A549 treated with RU486 at 1 μM for 4 hours (cell line): ENCODE measurements around the gene ZFHX3. TPM values are rescaled to one million over a fixed set of nuclear protein-coding genes. Genes with fewer than 3 reads are reported as not detected.

Experiments
- total RNA-seq: library from RNA; stranded (reverse); fragments of 200-300 nt; extraction: Qiagen RNA extraction; gene quantifications from 5 replicates; pipeline ENCODE4 v1.2.3, GENCODE V29; 2022; ENCODE audit warnings: low read depth

The ZFHX3 gene, protein sequence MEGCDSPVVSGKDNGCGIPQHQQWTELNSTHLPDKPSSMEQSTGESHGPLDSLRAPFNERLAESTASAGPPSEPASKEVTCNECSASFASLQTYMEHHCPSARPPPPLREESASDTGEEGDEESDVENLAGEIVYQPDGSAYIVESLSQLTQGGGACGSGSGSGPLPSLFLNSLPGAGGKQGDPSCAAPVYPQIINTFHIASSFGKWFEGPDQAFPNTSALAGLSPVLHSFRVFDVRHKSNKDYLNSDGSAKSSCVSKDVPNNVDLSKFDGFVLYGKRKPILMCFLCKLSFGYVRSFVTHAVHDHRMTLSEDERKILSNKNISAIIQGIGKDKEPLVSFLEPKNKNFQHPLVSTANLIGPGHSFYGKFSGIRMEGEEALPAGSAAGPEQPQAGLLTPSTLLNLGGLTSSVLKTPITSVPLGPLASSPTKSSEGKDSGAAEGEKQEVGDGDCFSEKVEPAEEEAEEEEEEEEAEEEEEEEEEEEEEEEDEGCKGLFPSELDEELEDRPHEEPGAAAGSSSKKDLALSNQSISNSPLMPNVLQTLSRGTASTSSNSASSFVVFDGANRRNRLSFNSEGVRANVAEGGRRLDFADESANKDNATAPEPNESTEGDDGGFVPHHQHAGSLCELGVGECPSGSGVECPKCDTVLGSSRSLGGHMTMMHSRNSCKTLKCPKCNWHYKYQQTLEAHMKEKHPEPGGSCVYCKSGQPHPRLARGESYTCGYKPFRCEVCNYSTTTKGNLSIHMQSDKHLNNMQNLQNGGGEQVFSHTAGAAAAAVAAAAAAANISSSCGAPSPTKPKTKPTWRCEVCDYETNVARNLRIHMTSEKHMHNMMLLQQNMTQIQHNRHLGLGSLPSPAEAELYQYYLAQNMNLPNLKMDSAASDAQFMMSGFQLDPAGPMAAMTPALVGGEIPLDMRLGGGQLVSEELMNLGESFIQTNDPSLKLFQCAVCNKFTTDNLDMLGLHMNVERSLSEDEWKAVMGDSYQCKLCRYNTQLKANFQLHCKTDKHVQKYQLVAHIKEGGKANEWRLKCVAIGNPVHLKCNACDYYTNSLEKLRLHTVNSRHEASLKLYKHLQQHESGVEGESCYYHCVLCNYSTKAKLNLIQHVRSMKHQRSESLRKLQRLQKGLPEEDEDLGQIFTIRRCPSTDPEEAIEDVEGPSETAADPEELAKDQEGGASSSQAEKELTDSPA (N-terminal part only)
- 3.5 to 7.2 TPM (median 6.3 TPM) in 5 replicates for total RNA-seq

GRCh38 chr16:73047536-73048291, at the start of gene ZFHX3:
TSS of gene ZFHX3 (minus strand) at chr16:73048128. CDS start at chr16:72960145, 87,983 bp downstream.

